Measurements from ENCODE around the gene LNX1.

DNA sequence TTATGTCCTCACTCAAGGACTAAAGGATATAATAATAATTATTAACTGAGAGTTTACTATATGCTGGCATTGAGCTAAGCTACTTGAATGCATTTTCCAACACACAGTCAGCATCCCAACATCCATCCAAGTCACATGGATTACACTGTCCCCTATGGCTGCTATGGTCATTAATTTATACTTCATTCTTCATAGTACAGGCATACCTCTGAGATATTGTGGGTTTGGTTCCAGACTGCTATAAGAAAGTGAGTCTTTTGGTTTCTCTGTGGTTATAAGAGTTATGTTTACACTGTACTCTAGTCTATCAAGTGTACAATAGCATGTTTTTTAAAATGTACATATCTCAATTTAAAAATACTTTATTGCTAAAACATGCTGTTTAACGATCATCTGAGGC is 89.2 kb downstream of the LNX1 start:
- no peak for TF ChIP-seq BACH2 (CRISPR knock-in tag; IDR thresholded peaks at IDR 0.05; ENCODE audit: borderline replicate concordance)
- TF ChIP-seq, protein P1, sequence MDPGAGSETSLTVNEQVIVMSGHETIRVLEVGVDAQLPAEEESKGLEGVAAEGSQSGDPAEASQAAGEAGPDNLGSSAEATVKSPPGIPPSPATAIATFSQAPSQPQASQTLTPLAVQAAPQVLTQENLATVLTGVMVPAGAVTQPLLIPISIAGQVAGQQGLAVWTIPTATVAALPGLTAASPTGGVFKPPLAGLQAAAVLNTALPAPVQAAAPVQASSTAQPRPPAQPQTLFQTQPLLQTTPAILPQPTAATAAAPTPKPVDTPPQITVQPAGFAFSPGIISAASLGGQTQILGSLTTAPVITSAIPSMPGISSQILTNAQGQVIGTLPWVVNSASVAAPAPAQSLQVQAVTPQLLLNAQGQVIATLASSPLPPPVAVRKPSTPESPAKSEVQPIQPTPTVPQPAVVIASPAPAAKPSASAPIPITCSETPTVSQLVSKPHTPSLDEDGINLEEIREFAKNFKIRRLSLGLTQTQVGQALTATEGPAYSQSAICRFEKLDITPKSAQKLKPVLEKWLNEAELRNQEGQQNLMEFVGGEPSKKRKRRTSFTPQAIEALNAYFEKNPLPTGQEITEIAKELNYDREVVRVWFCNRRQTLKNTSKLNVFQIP (CRISPR knock-in tag; IDR thresholded peaks at IDR 0.05; ENCODE audit: borderline replicate concordance, low read depth), result no peak
- TF ChIP-seq, protein P2, sequence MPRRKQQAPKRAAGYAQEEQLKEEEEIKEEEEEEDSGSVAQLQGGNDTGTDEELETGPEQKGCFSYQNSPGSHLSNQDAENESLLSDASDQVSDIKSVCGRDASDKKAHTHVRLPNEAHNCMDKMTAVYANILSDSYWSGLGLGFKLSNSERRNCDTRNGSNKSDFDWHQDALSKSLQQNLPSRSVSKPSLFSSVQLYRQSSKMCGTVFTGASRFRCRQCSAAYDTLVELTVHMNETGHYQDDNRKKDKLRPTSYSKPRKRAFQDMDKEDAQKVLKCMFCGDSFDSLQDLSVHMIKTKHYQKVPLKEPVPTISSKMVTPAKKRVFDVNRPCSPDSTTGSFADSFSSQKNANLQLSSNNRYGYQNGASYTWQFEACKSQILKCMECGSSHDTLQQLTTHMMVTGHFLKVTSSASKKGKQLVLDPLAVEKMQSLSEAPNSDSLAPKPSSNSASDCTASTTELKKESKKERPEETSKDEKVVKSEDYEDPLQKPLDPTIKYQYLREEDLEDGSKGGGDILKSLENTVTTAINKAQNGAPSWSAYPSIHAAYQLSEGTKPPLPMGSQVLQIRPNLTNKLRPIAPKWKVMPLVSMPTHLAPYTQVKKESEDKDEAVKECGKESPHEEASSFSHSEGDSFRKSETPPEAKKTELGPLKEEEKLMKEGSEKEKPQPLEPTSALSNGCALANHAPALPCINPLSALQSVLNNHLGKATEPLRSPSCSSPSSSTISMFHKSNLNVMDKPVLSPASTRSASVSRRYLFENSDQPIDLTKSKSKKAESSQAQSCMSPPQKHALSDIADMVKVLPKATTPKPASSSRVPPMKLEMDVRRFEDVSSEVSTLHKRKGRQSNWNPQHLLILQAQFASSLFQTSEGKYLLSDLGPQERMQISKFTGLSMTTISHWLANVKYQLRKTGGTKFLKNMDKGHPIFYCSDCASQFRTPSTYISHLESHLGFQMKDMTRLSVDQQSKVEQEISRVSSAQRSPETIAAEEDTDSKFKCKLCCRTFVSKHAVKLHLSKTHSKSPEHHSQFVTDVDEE (CRISPR knock-in tag; IDR thresholded peaks at IDR 0.05), result no peak
- no peak for TF ChIP-seq ZNF8 (CRISPR knock-in tag; IDR thresholded peaks at IDR 0.05)
